NB4 (cell line): ENCODE data around the gene FAIM2.

Experiments used
- POLR2A ChIP-seq: IDR thresholded peaks from 2 replicates; pipeline ENCODE4 v1.6.1; 2011; ENCODE audit warnings: mild to moderate bottlenecking; ENCODE audit not compliant: insufficient read length; ENCODE audit errors: extremely low read depth
- TF ChIP-seq, protein P1 (sequence below): IDR thresholded peaks from one replicate; pipeline ENCODE4 v1.5.1; 2012; ENCODE audit warnings: low read depth, low read length

GRCh38 chr12:49868449-49868848 is 35.3 kb downstream of the FAIM2 start:
- TF ChIP-seq, protein P1, sequence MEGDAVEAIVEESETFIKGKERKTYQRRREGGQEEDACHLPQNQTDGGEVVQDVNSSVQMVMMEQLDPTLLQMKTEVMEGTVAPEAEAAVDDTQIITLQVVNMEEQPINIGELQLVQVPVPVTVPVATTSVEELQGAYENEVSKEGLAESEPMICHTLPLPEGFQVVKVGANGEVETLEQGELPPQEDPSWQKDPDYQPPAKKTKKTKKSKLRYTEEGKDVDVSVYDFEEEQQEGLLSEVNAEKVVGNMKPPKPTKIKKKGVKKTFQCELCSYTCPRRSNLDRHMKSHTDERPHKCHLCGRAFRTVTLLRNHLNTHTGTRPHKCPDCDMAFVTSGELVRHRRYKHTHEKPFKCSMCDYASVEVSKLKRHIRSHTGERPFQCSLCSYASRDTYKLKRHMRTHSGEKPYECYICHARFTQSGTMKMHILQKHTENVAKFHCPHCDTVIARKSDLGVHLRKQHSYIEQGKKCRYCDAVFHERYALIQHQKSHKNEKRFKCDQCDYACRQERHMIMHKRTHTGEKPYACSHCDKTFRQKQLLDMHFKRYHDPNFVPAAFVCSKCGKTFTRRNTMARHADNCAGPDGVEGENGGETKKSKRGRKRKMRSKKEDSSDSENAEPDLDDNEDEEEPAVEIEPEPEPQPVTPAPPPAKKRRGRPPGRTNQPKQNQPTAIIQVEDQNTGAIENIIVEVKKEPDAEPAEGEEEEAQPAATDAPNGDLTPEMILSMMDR = no peak
- TF ChIP-seq POLR2A = no peak
